GM23248 (cell line): Measurements from ENCODE around the gene PLXDC2.

Experiments used
- EZH2 ChIP-seq: fragments of 200-600 bp; sonication (generic); IDR thresholded peaks from 2 replicates; pipeline ENCODE4 v1.6.1; 2018; ENCODE audit warnings: antibody characterized with exemption, mild to moderate bottlenecking; ENCODE audit not compliant: insufficient read depth, poor library complexity, severe bottlenecking
- EZH2phosphoT487 ChIP-seq: fragments of 200-600 bp; sonication (generic); IDR thresholded peaks from 2 replicates; pipeline ENCODE4 v1.6.1; 2018; ENCODE audit warnings: antibody characterized with exemption, moderate library complexity, mild to moderate bottlenecking, low read depth; ENCODE audit not compliant: insufficient read depth

DNA sequence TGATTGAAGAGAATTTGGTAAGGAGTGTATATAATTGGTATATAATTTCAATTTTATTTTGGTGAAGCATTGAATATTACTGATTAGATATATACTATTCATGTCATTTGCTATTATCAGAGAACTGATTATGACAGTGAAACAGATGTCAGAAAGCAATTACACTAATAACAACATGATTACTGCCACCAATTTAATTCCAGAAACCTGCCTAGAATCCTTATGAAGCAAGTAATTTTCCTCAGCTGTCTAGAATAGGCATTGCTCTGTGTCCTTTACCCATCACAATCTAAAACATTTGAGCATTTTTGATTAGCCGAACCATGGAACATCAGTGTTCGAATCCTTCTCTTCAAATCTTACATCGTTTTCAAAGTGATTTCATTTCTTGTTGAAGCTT lies 24.5 kb downstream of the PLXDC2 start:
- TF ChIP-seq EZH2phosphoT487 (no peak), EZH2 (no peak)
